ENCODE data around the gene PRSS57. TPM values are rescaled to one million over a fixed set of nuclear protein-coding genes. Genes with fewer than 3 reads are reported as not detected.
A peak's percentile ranks its signal among the peaks of the same experiment; 100 is the strongest.

Gene PRSS57
- total and polyA plus RNA-seq, 2 of the 13 experiments (the other 11 are each of a cell fraction or from before 2014, with no cell fraction given): 0.12 TPM; not detected in 1

DNA sequence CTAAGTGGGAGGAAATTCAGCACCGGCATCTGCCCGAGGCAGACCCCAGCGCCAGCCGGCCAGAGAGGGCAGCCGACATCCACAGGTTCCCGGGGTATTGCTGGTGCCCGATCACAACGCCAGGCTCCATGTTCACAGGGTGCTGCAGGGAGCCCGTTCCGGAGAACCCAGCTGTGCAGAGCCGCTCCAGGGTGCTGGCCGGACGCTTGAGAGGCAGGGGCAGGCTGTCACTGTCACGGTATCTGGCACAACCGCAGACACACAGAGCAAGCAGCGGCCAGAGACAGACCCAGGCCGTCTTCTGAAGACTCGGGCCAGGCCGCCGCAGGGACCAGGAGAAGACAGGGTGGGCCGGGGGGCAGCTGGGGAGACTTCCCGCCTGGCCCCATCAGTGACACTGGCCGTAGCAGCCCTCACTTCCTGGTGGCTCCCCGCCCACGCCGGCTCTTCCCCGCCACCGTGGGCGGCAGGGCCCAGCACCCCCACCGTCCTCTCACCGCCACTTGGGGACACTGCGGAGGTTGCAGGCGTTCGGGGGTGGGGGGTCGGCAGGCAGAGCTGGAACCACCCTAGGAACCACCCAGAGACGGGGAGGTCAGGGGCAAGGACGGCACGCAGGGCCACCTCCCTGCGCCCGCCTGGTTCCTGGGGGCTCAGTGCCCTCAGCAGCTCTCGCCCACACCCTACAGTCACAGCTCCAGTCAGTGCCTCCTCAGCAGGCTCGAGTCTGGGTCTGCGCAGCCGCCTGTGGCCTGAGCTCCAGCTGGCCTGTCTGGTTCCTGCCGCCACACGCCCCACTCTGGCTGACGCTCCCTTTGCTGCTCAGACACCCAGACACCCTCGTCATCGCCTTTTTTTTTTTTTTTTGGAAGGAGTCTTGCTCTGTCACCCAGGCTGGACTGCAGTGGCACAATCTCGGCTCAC is 36.1 kb downstream of the PRSS57 start:
- Histone ChIP-seq H3K79me2 (ENCODE audit: insufficient read depth, low read length) (peaks cover 83% of the 10 kb centered on the region), H3K9ac (ENCODE audit: insufficient read depth, low read depth, low read length) (peak overlapping the region; percentile 43), H3K36me3 (replicated peaks in 1 of 2; ENCODE audit: control insufficient read depth in 1 of 2, insufficient read depth in 2 of 2, low read length in 2 of 2) (peaks cover 4 to 32% of the 10 kb centered on the region in 2 experiments; a peak in 4 of 5 replicates), H3K27ac (ENCODE audit: extremely low read length, insufficient read depth, low read length) (no peak overlapping the region), H4K20me1 (ENCODE audit: insufficient read depth, low read length) (peaks cover 71% of the 10 kb centered on the region), H3K4me1 (ENCODE audit: insufficient read depth, low read length) (peaks cover 51% of the 10 kb centered on the region), H2AFZ (ENCODE audit: low read length) (no peak overlapping the region), H3K4me3 (replicated peaks in 1 of 3; ENCODE audit: insufficient read depth in 1 of 3, low read depth in 2 of 3, low read length in 3 of 3) (peak overlapping the region in 2 of 3 experiments; percentile 12 to 99; a peak in 2 of 6 replicates), H3K4me2 (ENCODE audit: low read depth, low read length) (peak overlapping the region; percentile 83), H3K9me3 (ENCODE audit: low read length) (no peaks in the 10 kb centered on the region), H3K27me3 (ENCODE audit: control insufficient read depth in 1 of 2, insufficient read depth in 2 of 2, low read length in 2 of 2) (no peaks in the 10 kb centered on the region; a peak in 1 of 5 replicates)
- TF ChIP-seq, protein P1, sequence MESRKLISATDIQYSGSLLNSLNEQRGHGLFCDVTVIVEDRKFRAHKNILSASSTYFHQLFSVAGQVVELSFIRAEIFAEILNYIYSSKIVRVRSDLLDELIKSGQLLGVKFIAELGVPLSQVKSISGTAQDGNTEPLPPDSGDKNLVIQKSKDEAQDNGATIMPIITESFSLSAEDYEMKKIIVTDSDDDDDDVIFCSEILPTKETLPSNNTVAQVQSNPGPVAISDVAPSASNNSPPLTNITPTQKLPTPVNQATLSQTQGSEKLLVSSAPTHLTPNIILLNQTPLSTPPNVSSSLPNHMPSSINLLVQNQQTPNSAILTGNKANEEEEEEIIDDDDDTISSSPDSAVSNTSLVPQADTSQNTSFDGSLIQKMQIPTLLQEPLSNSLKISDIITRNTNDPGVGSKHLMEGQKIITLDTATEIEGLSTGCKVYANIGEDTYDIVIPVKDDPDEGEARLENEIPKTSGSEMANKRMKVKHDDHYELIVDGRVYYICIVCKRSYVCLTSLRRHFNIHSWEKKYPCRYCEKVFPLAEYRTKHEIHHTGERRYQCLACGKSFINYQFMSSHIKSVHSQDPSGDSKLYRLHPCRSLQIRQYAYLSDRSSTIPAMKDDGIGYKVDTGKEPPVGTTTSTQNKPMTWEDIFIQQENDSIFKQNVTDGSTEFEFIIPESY (CRISPR knock-in tag; IDR thresholded peaks at IDR 0.05): 0 out of 2 replicates have a peak, but pooled peaks have one; percentile 22
- TF ChIP-seq HNRNPK (IDR thresholded peaks at IDR 0.05; ENCODE audit: low read depth, low read length, poor library complexity, severe bottlenecking) (peak; percentile 15), ZNF331 (CRISPR knock-in tag; IDR thresholded peaks at IDR 0.05) (no peak), ZFP90 (CRISPR knock-in tag; IDR thresholded peaks at IDR 0.05; ENCODE audit: borderline replicate concordance) (no peak), HNRNPL (IDR thresholded peaks at IDR 0.05; ENCODE audit: low read depth, low read length) (0 out of 2 replicates have a peak, but pooled peaks have one; percentile 28), ZBTB3 (CRISPR knock-in tag; IDR thresholded peaks at IDR 0.05; ENCODE audit: borderline replicate concordance, low read depth) (no peak), ZFP1 (CRISPR knock-in tag; IDR thresholded peaks at IDR 0.05) (no peak), BCL6 (CRISPR knock-in tag; IDR thresholded peaks at IDR 0.05) (no peak), RBFOX2 (IDR thresholded peaks at IDR 0.05; ENCODE audit: low read depth, low read length) (peak; percentile 62; the same call in 1 of the 2 replicates), CCDC6 (CRISPR knock-in tag; IDR thresholded peaks at IDR 0.05) (no peak), SP140L (CRISPR knock-in tag; IDR thresholded peaks at IDR 0.05; ENCODE audit: borderline replicate concordance) (no peak), AKAP8 (CRISPR knock-in tag; IDR thresholded peaks at IDR 0.05) (0 out of 2 replicates have a peak, but pooled peaks have one; percentile 53), SRY (CRISPR knock-in tag; IDR thresholded peaks at IDR 0.05) (no peak), AGO2 (optimal IDR thresholded peaks at IDR 0.05; ENCODE audit: low read depth, low read length) (peak; percentile 63), ZMAT3 (CRISPR knock-in tag; conservative IDR thresholded peaks at IDR 0.05) (no peak), POLR2A (IDR thresholded peaks at IDR 0.05; ENCODE audit: insufficient read depth in 1 of 2, low read depth in 2 of 2, low read length in 2 of 2) (peak in 1 of 2 experiments; percentile 14; a peak in 1 of 4 replicates)
- TF ChIP-seq, protein P2, sequence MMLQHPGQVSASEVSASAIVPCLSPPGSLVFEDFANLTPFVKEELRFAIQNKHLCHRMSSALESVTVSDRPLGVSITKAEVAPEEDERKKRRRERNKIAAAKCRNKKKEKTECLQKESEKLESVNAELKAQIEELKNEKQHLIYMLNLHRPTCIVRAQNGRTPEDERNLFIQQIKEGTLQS (CRISPR knock-in tag; IDR thresholded peaks at IDR 0.05): no peak
- no peak for ATAC-seq
- ChIA-PET POLR2A (interaction anchor here (0.9 to 2.8 kb wide), 4 partner anchors 9 to 26 kb away, joined by 3 to 21 read pairs (median 12); partner anchors contain the start of genes FSTL3 and POLRMT), CTCF (ENCODE audit: low intra/inter-chr PET ratio, low total read pairs) (no interaction called here)
- intact Hi-C loops (cut with micrococcal nuclease; ENCODE audit: unreplicated experiment) (no loop called here), in situ Hi-C loops (cut with HindIII; ENCODE audit: extremely low pct_ligation_motif_present, low pct_unique_long_range_greater_than_20kb) (no loop called here)
- FAIRE-seq: no peak
- WGBS (ENCODE audit: low lambda C conversion rate): 92% methylated on average over 33 of the region's 50 CpGs
- no TSS peak for BruUV-seq (replicated peaks)
- no peak for DNase-seq (ENCODE audit: low spot score)

Measured in HepG2 (cell line).